HAP-1 (cell line): ENCODE results near the gene ZNF121.
"Not testable (repeated sequence)": the region's sequence is repeated elsewhere in the genome, so short reads cannot be mapped to it uniquely, and the experiment has no call there.

Experiments
- DNase-seq, 2 experiments: peaks; one replicate each; pipeline ENCODE4 v3.0.0-alpha.2; 2016 to 2020; ENCODE audit warnings: low spot score in 2 of 2
- H3K27me3 ChIP-seq: fragments of 250-450 bp; sonication (Bioruptor Pico); 2 replicates; pipeline ENCODE4 v1.5.1; 2020; ENCODE audit warnings: low read depth, mild to moderate bottlenecking, moderate library complexity
- H3K36me3 ChIP-seq: fragments of 250-450 bp; sonication (Bioruptor Pico); replicated peaks from 2 replicates; pipeline ENCODE4 v1.5.1; 2020; ENCODE audit warnings: mild to moderate bottlenecking
- H3K4me1 ChIP-seq: fragments of 250-450 bp; sonication (Bioruptor Pico); 2 replicates; pipeline ENCODE4 v1.5.1; 2020; ENCODE audit warnings: mild to moderate bottlenecking
- H3K4me3 ChIP-seq: fragments of 250-450 bp; sonication (Bioruptor Pico); 2 replicates; pipeline ENCODE4 v1.5.1; 2020; ENCODE audit warnings: mild to moderate bottlenecking, moderate library complexity
- H3K9me3 ChIP-seq: fragments of 250-450 bp; sonication (Bioruptor Pico); 2 replicates; pipeline ENCODE4 v1.5.1; 2020; ENCODE audit warnings: mild to moderate bottlenecking, moderate library complexity
- in situ Hi-C: fragments of 300-500 bp; cut with MboI; formaldehyde crosslinking; loops from 3 replicates; pipeline ENCODE4 v1.14.3; 2020; ENCODE audit warnings: low sequenced_read_pairs, inconsistent platforms, mixed read lengths

ZNF121 gene

GRCh38 chr19:9584073-9584833, at the start of gene ZNF121:
ZNF121 (minus strand) TSS chr19:9584504; CDS start chr19:9568097, 16,407 bp downstream.
- in situ Hi-C loops, result no loop called here
- Histone ChIP-seq H3K4me1 (no peaks in the 10 kb centered on the region), H3K4me3 (peak within 1 kb of the TSS; percentile 93), H3K27me3 (no peaks in the 10 kb centered on the region), H3K9me3 (peaks cover 11% of the 10 kb centered on the region), H3K36me3 (peaks cover 14% of the 10 kb centered on the region)
- peak; percentile 72 to 90 for DNase-seq

- no peaks in the 10 kb centered on the region for H3K9me3 ChIP-seq
- in situ Hi-C loops, result no loop called here
- no peaks in the 10 kb centered on the region for H3K27me3 ChIP-seq
- no peak overlapping the region for H3K4me3 ChIP-seq
- H3K4me1 ChIP-seq, result no peaks in the 10 kb centered on the region
- no peak for DNase-seq
- H3K36me3 ChIP-seq, result no peaks in the 10 kb centered on the region
These were observed 43.6 kb upstream of the ZNF121 start for GRCh38 chr19:9627856-9628255.

GRCh38 chr19:9622531-9622930, 38.2 kb upstream of the ZNF121 start:
- DNase-seq, result no peak
- in situ Hi-C loops, result loop anchor here (5.0 kb wide), 1 partner anchor 170 kb away; no protein-coding TSS in a partner anchor
- no peaks in the 10 kb centered on the region for H3K27me3 ChIP-seq
- no peaks in the 10 kb centered on the region for H3K4me1 ChIP-seq
- no peak overlapping the region for H3K4me3 ChIP-seq
- H3K9me3 ChIP-seq, result no peaks in the 10 kb centered on the region
- H3K36me3 ChIP-seq, result peaks cover 20% of the 10 kb centered on the region

- peak; percentile 75 to 89 for DNase-seq
- no peaks in the 10 kb centered on the region for H3K4me1 ChIP-seq
- in situ Hi-C loops, result loop anchor here (5.0 kb wide), 1 partner anchor 171 kb away; no protein-coding TSS in a partner anchor
These were observed 37.1 kb upstream of the ZNF121 start, which contains the start of gene ZNF561 for GRCh38 chr19:9621156-9622037. ZNF561 (minus strand) TSS chr19:9621232; CDS start chr19:9619456, 1,776 bp downstream.

GRCh38 chr19:9620842-9621155, 36.5 kb upstream of the ZNF121 start:
- H3K4me1 ChIP-seq, result no peaks in the 10 kb centered on the region
- H3K9me3 ChIP-seq, result no peaks in the 10 kb centered on the region
- no peaks in the 10 kb centered on the region for H3K27me3 ChIP-seq
- no peak for DNase-seq
- H3K4me3 ChIP-seq, result peak overlapping the region; percentile 94
- peaks cover 38% of the 10 kb centered on the region for H3K36me3 ChIP-seq
- in situ Hi-C loops, result loop anchor here (5.0 kb wide), 1 partner anchor 172 kb away; no protein-coding TSS in a partner anchor

More at GRCh38 chr19:9621156-9622037, 37.1 kb upstream of the ZNF121 start, which contains the start of gene ZNF561:
- Histone ChIP-seq H3K36me3 (peaks cover 32% of the 10 kb centered on the region), H3K9me3 (no peaks in the 10 kb centered on the region), H3K4me3 (peak within 1 kb of the TSS; percentile 94), H3K27me3 (no peaks in the 10 kb centered on the region)

GRCh38 chr19:9615844-9616243, 31.5 kb upstream of the ZNF121 start:
- in situ Hi-C loops, result no loop called here
- Histone ChIP-seq H3K36me3 (peaks cover 87% of the 10 kb centered on the region), H3K9me3 (peaks cover 11% of the 10 kb centered on the region), H3K4me3 (no peak overlapping the region), H3K27me3 (no peaks in the 10 kb centered on the region), H3K4me1 (no peaks in the 10 kb centered on the region)
- DNase-seq, result no peak

- Histone ChIP-seq H3K4me3 (no peak overlapping the region), H3K4me1 (no peaks in the 10 kb centered on the region), H3K36me3 (peaks cover 61% of the 10 kb centered on the region), H3K27me3 (no peaks in the 10 kb centered on the region), H3K9me3 (peaks cover 27% of the 10 kb centered on the region)
- DNase-seq, result no peak
- in situ Hi-C loops, result no loop called here
These were observed 26.3 kb upstream of the ZNF121 start for GRCh38 chr19:9610484-9611113.

- no peaks in the 10 kb centered on the region for H3K4me1 ChIP-seq
- H3K4me3 ChIP-seq, result no peak overlapping the region
- peaks cover 44% of the 10 kb centered on the region for H3K36me3 ChIP-seq
- H3K9me3 ChIP-seq, result peaks cover 27% of the 10 kb centered on the region
- DNase-seq, result no peak
- in situ Hi-C loops, result no loop called here
- no peaks in the 10 kb centered on the region for H3K27me3 ChIP-seq
These were observed 24.6 kb upstream of the ZNF121 start for GRCh38 chr19:9608912-9609311.

GRCh38 chr19:9597027-9597426, 12.7 kb upstream of the ZNF121 start:
- Histone ChIP-seq H3K4me3 (no peak overlapping the region), H3K9me3 (no peaks in the 10 kb centered on the region; the same call in 1 of the 2 replicates), H3K36me3 (no peaks in the 10 kb centered on the region), H3K4me1 (no peaks in the 10 kb centered on the region), H3K27me3 (no peaks in the 10 kb centered on the region)
- no peak for DNase-seq
- in situ Hi-C loops, result no loop called here

GRCh38 chr19:9586764-9587163, 2.5 kb upstream of the ZNF121 start:
- H3K27me3 ChIP-seq, result no peaks in the 10 kb centered on the region
- H3K9me3 ChIP-seq, result no peaks in the 10 kb centered on the region
- in situ Hi-C loops, result no loop called here
- peak; percentile 11 to 75 for DNase-seq
- peaks cover 7% of the 10 kb centered on the region; the same call in 1 of the 2 replicates for H3K36me3 ChIP-seq
- no peak overlapping the region for H3K4me3 ChIP-seq
- no peaks in the 10 kb centered on the region for H3K4me1 ChIP-seq

GRCh38 chr19:9582081-9582725, 2.1 kb downstream of the ZNF121 start:
- in situ Hi-C loops, H3K27me3 ChIP-seq, H3K4me3 ChIP-seq, H3K4me1 ChIP-seq, DNase-seq: not testable (repeated sequence)
- Histone ChIP-seq H3K9me3 (peaks cover 24% of the 10 kb centered on the region), H3K36me3 (peaks cover 24% of the 10 kb centered on the region)

- Histone ChIP-seq H3K9me3 (peaks cover 33% of the 10 kb centered on the region), H3K36me3 (peaks cover 24% of the 10 kb centered on the region), H3K27me3 (no peaks in the 10 kb centered on the region), H3K4me1 (no peaks in the 10 kb centered on the region), H3K4me3 (no peak overlapping the region)
- in situ Hi-C loops, result no loop called here
- DNase-seq, result no peak
These were observed 3.6 kb downstream of the ZNF121 start for GRCh38 chr19:9580728-9581127.

GRCh38 chr19:9570255-9570654, 14.0 kb downstream of the ZNF121 start:
- Histone ChIP-seq H3K9me3 (peaks cover 80% of the 10 kb centered on the region), H3K36me3 (peaks cover 53% of the 10 kb centered on the region), H3K4me1 (no peaks in the 10 kb centered on the region), H3K4me3 (no peak overlapping the region), H3K27me3 (no peaks in the 10 kb centered on the region)
- in situ Hi-C loops, result no loop called here
- no peak for DNase-seq
